ENCODE data around the gene METTL23. TPM values are rescaled to one million over a fixed set of nuclear protein-coding genes. Genes with fewer than 3 reads are reported as not detected.

The METTL23 gene, protein sequence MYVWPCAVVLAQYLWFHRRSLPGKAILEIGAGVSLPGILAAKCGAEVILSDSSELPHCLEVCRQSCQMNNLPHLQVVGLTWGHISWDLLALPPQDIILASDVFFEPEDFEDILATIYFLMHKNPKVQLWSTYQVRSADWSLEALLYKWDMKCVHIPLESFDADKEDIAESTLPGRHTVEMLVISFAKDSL
- total RNA-seq = 22.5 and 28.0 TPM in 2 replicates

DNA sequence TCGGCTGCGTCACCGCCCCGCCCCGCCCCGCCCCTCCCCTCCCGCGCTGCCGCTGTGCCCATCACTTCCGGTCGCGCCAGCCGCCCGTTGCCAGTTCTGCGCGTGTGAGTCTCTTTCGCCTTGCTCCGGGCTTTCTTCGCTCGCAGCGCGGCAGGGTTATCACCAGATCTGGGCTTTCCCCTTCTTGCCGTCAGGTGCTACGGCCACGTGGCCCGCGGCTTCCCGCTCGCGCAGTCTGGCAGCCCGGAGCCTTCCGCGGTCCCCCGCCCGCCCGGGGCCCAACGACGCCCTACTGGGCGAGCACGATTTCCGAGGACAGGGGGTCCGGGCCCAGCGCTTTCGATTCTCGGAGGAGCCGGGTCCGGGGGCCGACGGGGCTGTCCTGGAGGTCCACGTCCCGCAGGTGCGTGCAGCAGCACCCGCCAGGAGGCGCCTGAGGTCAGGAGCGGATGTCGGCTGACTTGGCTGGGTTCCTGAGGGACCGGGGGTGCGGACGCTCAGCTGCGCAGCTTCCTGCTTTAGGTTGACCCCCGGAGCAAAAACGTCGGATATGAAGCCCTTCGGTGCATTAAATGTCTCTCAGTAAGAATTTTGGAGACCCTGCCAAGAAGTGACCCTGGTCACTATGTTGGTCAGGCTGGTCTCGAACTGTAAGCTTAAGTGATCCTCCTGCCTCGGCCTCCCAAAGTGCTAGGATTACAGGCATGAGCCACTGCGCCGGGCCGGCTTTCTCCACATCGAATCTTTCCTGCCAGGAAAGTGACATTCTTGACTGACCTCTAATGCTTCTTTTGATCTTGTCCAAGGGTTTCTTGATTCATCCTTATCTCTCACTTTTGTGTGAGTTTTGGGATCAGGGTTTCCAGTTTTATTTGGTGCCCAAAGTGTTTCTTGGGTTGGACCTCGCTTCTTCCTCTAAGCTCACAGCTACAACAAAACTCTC is at the start of gene METTL23:
TSS of gene METTL23 (plus strand) at position 64 of the 943 bp plus-strand sequence. CDS start 2,872 bp downstream, outside the sequence.

DNA sequence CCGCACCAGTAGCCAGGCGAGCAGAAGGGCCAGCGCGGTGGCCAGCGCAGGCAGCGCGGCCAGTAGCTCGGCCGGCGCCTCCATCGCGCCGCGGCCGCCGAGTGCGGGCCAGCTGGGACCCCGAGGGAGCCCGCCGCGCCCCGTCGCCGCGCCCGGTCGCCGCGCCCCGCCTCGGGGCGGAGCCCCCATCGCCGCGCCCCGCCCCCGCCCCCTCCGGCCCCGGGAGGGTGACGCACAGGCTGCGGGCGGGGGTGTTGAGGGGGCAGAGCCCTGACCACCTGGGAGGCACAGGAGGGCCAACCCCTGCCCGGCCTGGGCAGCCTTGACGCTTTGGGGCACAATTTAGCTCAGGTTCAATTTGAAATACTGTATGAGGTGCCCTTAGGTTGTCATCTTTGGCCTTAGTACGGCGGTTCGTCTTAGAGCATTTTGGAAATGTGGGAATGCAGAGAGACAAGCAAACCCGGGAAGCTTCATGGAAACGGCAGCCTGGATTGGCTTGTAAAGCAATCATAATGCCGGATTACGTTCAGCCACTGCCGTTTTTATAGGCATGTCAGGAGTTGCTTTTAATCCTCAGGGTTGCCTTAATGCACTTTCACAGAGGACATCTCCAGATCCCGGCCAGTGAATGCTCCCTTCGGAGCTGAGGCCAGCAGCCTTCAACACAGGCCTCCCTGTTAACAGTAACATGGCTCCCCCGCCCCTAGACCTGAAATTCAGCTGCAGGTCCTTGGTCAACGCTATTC is 15.6 kb upstream of the METTL23 start, which contains the start of gene MXRA7:
TSS of gene MXRA7 (minus strand) at position 103 of the 749 bp plus-strand sequence. CDS start at position 84, 19 bp downstream.

DNA sequence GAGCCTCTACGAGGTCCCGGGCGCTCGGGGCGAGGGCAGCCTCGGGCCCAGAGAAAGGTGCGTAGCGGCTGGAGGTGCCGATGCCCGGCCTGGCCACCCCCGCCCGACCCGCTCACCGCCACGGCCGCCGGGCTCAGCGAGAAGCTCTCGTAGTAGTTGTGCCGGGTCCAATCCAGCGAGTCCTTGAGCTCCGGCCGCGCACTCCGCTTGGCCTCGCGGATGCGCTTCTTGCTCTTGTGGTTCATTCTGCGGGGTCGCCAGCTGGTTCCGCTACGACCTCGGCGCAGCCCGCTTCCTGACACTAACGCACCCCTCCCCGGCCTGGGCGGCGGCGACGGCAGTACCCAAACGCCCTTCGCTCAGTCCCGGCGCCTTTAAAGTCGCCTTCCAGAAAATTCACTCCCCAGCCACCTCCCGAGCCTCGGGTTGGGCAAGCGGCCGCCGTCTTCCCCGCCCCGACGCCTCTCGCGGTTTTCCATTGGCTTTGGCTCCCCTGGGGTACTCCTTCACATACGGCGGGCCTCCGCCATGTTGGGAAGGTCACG is 336 bp upstream of the METTL23 start, which contains the start of gene JMJD6:
TSS of gene JMJD6 (minus strand) at position 376 of the 545 bp plus-strand sequence. CDS start at position 245, 131 bp downstream.

DNA sequence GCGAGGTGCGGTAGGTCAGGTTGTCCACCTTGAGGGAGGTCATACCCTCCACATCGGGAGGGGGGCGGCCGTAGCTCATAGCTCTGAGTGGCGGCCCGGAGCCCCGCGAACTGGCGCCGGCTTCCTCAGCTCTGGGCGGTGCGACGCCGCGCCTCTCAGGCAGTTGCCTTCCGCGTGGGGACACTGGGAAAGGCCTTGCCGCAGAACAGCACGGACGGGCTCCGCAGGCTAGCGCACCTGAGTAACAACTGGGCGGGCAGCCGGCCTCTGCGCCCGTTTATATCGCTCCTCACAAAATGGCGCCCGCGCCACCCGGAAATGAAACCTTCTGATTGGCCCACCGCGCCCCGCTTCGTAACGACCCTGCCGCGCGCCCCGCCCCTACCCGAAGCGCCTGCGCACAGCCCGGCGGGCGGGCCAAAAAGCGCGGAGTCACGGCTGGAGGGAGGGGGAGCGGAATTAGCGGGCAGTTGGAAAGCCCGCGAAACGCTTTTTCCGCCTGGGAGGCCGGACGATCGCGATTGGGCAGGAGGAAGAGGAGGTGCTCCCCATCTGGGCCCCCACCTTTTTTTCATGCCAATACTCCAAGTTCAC is 10.5 kb downstream of the METTL23 start, which contains the start of gene SRSF2:
TSS of gene SRSF2 (minus strand) at position 250 of the 594 bp plus-strand sequence. CDS start at position 79, 171 bp downstream.

DNA sequence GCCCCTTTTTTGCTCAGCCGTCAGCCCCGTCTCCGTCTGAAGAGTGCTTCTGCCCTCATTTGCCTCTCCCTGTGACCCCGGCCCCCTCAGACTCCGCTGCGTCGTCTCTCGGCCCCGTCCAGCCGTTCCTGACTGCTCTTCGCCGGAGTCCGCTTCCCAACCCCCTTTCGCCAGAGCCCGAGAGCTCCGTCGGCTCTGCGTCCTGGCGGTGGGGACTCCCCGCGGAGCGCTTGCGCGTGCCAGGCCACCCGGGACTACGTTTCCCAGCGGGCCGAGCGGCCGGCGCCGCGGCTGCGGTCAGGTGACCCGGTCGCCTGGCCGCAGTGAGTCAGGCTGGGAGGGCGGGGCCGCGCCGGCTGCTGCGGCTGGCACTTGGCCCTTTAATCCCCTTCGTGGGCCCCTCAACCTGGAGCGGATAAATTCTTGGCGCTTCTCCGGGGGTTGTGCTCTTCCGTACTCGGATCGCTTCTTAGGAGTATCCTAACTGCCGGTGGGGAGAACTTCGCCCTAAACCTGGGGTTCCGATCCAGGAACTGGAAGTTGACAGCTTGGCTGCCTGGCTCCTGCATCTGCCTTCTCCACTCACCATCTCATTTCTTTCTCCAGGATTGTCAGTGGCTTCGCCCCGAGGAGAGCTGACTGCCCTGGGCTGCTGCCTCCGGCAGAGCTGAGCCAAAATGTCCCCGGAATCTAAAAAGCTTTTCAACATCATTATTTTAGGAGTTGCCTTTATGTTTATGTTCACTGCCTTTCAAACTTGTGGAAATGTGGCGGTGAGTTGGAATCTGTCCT is 11.2 kb downstream of the METTL23 start, which contains the start of gene MFSD11:
TSS of gene MFSD11 (plus strand) at position 444 of the 792 bp plus-strand sequence. CDS start at position 678, 234 bp downstream.

Other genes with a start within 250 kb of the METTL23 start
- gene RHBDF2, start 225.4 kb upstream of the METTL23 start, total RNA-seq = 46.8 and 54.8 TPM in 2 replicates
- 24.6 and 27.5 TPM in 2 replicates for gene CYGB, start 189.1 kb upstream of the METTL23 start, total RNA-seq
- 0.59 and 0.67 TPM in 2 replicates for gene PRCD, start 186.8 kb upstream of the METTL23 start, total RNA-seq
- 1.7 and 2.2 TPM in 2 replicates for gene ST6GALNAC2, start 141.0 kb upstream of the METTL23 start, total RNA-seq
- gene ST6GALNAC1, start 83.1 kb upstream of the METTL23 start, total RNA-seq = not detected in 2 replicates
- gene MXRA7, start 15.9 kb upstream of the METTL23 start, total RNA-seq = 235 and 238 TPM in 2 replicates
- 29.2 and 34.5 TPM in 2 replicates for gene JMJD6, start 233 bp upstream of the METTL23 start, total RNA-seq
- 350 and 378 TPM in 2 replicates for gene SRSF2, start 10.5 kb downstream of the METTL23 start, total RNA-seq
- 26.6 and 30.8 TPM in 2 replicates for gene MFSD11, start 11.3 kb downstream of the METTL23 start, total RNA-seq
- gene MGAT5B, start 141.6 kb downstream of the METTL23 start, total RNA-seq = 1.1 and 2.1 TPM in 2 replicates

Measured in mammary microvascular endothelial cell (primary cell).